CD4-positive, alpha-beta T cell treated with Interleukin-6 at 100 ng/mL for 8 hours (primary cell): ENCODE measurements around the gene ACY1.

ENCODE experiments used
- DNase-seq: peaks from one replicate; pipeline ENCODE4 v3.0.0-alpha.2; 2020; ENCODE audit warnings: mixed read lengths, low spot score

ACY1 gene

GRCh38 chr3:51945926-51946705 is 37.2 kb upstream of the ACY1 start:
- no peak for DNase-seq

GRCh38 chr3:51946796-51947195 is 36.5 kb upstream of the ACY1 start:
- DNase-seq, result no peak

GRCh38 chr3:51947215-51947900 is 36.0 kb upstream of the ACY1 start:
- DNase-seq, result no peak

- DNase-seq, result no peak
Measured at GRCh38 chr3:51948016-51948580, 35.2 kb upstream of the ACY1 start.

GRCh38 chr3:51949121-51949520 is 34.2 kb upstream of the ACY1 start:
- DNase-seq, result no peak

- DNase-seq, result no peak
Measured at GRCh38 chr3:51950899-51951298, 32.4 kb upstream of the ACY1 start.

- no peak for DNase-seq
Measured at GRCh38 chr3:51953445-51953844, 29.9 kb upstream of the ACY1 start.

GRCh38 chr3:51954105-51954504 is 29.2 kb upstream of the ACY1 start:
- DNase-seq, result no peak

- DNase-seq, result no peak
Measured at GRCh38 chr3:51954713-51955112, 28.6 kb upstream of the ACY1 start.

GRCh38 chr3:51955175-51955892 is 28.0 kb upstream of the ACY1 start, which contains the start of gene GPR62:
Gene GPR62, plus strand, starts transcription at chr3:51955381. Its CDS starts 272 bp downstream, at chr3:51955653.
- no peak for DNase-seq

GRCh38 chr3:51955893-51956770 is 27.2 kb upstream of the ACY1 start:
- no peak for DNase-seq

- DNase-seq, result no peak
Measured at GRCh38 chr3:51957520-51958205, 25.7 kb upstream of the ACY1 start.

GRCh38 chr3:51958603-51959521 is 24.5 kb upstream of the ACY1 start:
- no peak for DNase-seq

GRCh38 chr3:51959651-51960050 is 23.7 kb upstream of the ACY1 start:
- no peak for DNase-seq

GRCh38 chr3:51960386-51960785 is 22.9 kb upstream of the ACY1 start:
- DNase-seq, result no peak

- DNase-seq, result no peak
Measured at GRCh38 chr3:51961011-51961410, 22.3 kb upstream of the ACY1 start.

- DNase-seq, result no peak
Measured at GRCh38 chr3:51961602-51962569, 21.4 kb upstream of the ACY1 start.

- no peak for DNase-seq
Measured at GRCh38 chr3:51962854-51963530, 20.3 kb upstream of the ACY1 start.
